Ectodermal cell (in vitro differentiated cells): ENCODE data around the gene GPD2.

Experiments used
- H3K27ac ChIP-seq: 2 replicates; pipeline ENCODE4 v1.7.0; 2013; ENCODE audit warnings: mild to moderate bottlenecking, low read depth, low read length; ENCODE audit not compliant: insufficient read depth, poor library complexity, severe bottlenecking
- H3K27me3 ChIP-seq: 2 replicates; pipeline ENCODE4 v1.7.0; 2013; ENCODE audit warnings: mild to moderate bottlenecking, low read length; ENCODE audit not compliant: insufficient read depth, control insufficient read depth, poor library complexity, severe bottlenecking
- H3K36me3 ChIP-seq: one replicate; pipeline ENCODE4 v1.7.0; 2013; ENCODE audit warnings: low read length; ENCODE audit not compliant: control insufficient read depth, insufficient read depth
- H3K4me1 ChIP-seq: one replicate; pipeline ENCODE4 v1.7.0; 2013; ENCODE audit warnings: low read length; ENCODE audit not compliant: control insufficient read depth, insufficient read depth
- H3K4me3 ChIP-seq: 2 replicates; pipeline ENCODE4 v1.7.0; 2013; ENCODE audit warnings: low read depth, low read length, control low read depth; ENCODE audit not compliant: insufficient read depth
- H3K9me3 ChIP-seq: 2 replicates; pipeline ENCODE4 v1.7.0; 2013; ENCODE audit warnings: mild to moderate bottlenecking, low read length, moderate library complexity; ENCODE audit not compliant: control insufficient read depth
- WGBS, 2 experiments: methylation state at CpG; one replicate each; pipeline ENCODE4 v1.1.7; 2013; ENCODE audit warnings: missing lambda C conversion rate in 2 of 2; 5-methylcytosine and 5-hydroxymethylcytosine counted together

Gene GPD2

DNA sequence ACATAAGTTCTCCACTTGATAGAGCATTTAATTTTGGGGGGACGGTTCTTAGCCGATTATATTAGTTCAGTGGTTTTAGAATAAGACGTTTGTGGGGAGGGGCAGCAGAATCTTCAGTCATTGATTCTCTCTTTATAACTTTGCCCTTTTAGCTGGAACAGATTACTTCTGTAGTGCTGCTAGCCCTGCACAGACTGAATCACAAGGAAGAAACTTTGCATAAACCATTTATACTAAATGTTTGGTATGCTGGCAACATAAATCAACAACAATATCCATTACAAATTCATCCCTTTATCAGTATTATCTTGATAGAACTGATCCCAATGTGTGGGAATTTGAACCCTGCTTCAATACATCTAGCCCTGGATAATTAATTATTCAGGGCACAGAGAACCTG, 112.2 kb downstream of the GPD2 start:
- H3K27ac ChIP-seq: no peak overlapping the region
- no peaks in the 10 kb centered on the region for H3K4me1 ChIP-seq
- 77 to 81% methylated on average over 3 of the region's 3 CpGs for WGBS, 2 experiments
- no peak overlapping the region for H3K4me3 ChIP-seq
- no peaks in the 10 kb centered on the region for H3K9me3 ChIP-seq
- no peaks in the 10 kb centered on the region for H3K27me3 ChIP-seq
- H3K36me3 ChIP-seq: no peaks in the 10 kb centered on the region

GRCh38 chr2:156553714-156554442, 117.7 kb downstream of the GPD2 start:
- no peak overlapping the region for H3K27ac ChIP-seq
- no peaks in the 10 kb centered on the region for H3K36me3 ChIP-seq
- no peak overlapping the region for H3K4me3 ChIP-seq
- H3K27me3 ChIP-seq: no peaks in the 10 kb centered on the region
- H3K9me3 ChIP-seq: no peaks in the 10 kb centered on the region
- H3K4me1 ChIP-seq: no peaks in the 10 kb centered on the region

DNA sequence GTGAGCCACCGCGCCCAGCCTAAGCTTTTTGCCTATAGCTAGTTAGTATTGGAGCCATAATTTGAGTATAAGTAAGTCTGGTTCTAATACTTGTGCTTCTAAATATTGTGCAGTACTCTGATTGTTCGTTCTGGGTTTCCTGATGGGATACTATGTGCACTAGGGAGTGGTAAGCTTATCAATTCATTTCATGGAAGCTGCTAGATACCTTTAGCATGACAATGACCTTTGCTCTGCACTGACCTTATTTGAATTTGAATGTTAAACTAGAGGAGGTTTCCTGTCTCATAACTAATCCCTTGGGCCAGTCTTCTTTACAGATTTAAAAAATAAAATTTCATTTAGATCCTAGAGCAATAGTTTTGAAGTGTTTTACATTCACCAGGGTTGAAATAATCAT, 125.1 kb downstream of the GPD2 start:
- Histone ChIP-seq H3K4me1 (no peaks in the 10 kb centered on the region), H3K9me3 (no peaks in the 10 kb centered on the region), H3K27me3 (no peaks in the 10 kb centered on the region), H3K4me3 (no peak overlapping the region), H3K36me3 (no peaks in the 10 kb centered on the region), H3K27ac (no peak overlapping the region)
- WGBS, 2 experiments: 90 to 94% methylated on average over 3 of the region's 3 CpGs

DNA sequence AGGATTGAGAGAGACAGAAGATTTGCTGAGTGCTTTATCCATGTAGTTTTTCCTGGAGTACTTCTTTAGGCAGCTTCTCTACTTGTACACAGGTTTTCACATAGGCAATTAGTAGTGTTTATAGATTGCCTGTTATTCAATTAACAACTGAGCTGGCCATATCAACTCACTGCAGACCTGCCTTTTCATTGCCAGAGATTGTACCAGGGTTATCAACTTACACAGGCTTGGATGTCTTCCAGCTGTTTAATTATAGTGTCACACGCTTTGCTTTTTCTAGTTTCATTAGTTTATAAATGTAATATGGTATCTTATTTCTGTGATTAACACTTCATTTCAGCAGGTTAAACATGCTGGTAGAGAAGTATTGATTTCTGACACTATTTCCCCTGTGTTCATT, 125.9 kb downstream of the GPD2 start:
- Histone ChIP-seq H3K27me3 (no peaks in the 10 kb centered on the region), H3K36me3 (no peaks in the 10 kb centered on the region), H3K4me3 (no peak overlapping the region), H3K4me1 (no peaks in the 10 kb centered on the region), H3K9me3 (no peaks in the 10 kb centered on the region), H3K27ac (no peak overlapping the region)
- WGBS, 2 experiments: 100% methylated on average over 1 of the region's 1 CpG; no CpG with 5 or more reads in 1 of the 2 experiments

- no peaks in the 10 kb centered on the region for H3K27me3 ChIP-seq
- 93 to 99% methylated on average over 3 to 4 of the region's 4 CpGs for WGBS, 2 experiments
These were observed 128.0 kb downstream of the GPD2 start for GRCh38 chr2:156563994-156564753.

DNA sequence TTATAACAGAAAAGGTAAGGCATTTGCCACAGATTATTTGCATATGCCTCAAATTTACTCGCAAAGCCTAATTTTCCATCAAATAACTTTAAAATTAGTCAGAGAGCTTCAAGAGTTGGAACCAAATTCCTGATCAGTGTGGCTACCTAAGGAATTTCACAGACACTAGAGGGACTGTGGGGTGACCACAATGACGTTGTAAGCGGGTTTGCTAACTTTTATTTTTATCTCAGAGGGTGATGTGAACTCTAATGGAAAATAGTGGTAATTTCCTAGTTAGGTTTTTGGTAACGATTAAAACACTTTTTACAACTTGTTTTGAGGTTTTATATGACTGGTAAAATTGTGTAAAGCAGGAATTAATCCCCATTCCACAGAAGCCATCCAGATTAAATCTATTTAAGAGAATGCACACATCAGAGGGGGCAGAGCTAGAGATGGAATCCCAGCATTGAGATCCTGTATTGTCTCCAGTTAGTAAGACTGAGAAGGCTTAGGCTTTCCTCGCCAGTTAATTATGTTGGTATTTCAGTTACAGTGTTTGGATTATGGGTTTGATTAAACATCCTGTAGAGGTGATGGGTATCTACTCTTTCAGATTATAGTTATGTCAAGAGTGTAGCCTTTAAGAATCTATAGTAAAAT, 129.0 kb downstream of the GPD2 start:
- Histone ChIP-seq H3K27me3 (no peaks in the 10 kb centered on the region), H3K4me1 (no peaks in the 10 kb centered on the region), H3K9me3 (no peaks in the 10 kb centered on the region), H3K4me3 (no peak overlapping the region), H3K27ac (no peak overlapping the region), H3K36me3 (no peaks in the 10 kb centered on the region)
- WGBS, 2 experiments: 85 to 87% methylated on average over 5 of the region's 5 CpGs

More at GRCh38 chr2:156563994-156564753, 128.0 kb downstream of the GPD2 start:
- no peaks in the 10 kb centered on the region for H3K36me3 ChIP-seq
- H3K4me3 ChIP-seq: no peak overlapping the region
- H3K27ac ChIP-seq: no peak overlapping the region
- H3K9me3 ChIP-seq: no peaks in the 10 kb centered on the region
- H3K4me1 ChIP-seq: no peaks in the 10 kb centered on the region

GRCh38 chr2:156573710-156574109, 137.5 kb downstream of the GPD2 start:
- H3K9me3 ChIP-seq: no peaks in the 10 kb centered on the region
- WGBS, 2 experiments: 97 to 100% methylated on average over 1 to 2 of the region's 2 CpGs
- no peaks in the 10 kb centered on the region for H3K36me3 ChIP-seq
- H3K4me1 ChIP-seq: no peaks in the 10 kb centered on the region
- H3K4me3 ChIP-seq: no peak overlapping the region
- H3K27me3 ChIP-seq: no peaks in the 10 kb centered on the region
- no peak overlapping the region for H3K27ac ChIP-seq

GRCh38 chr2:156574112-156574511, 137.9 kb downstream of the GPD2 start:
- Histone ChIP-seq H3K36me3 (no peaks in the 10 kb centered on the region), H3K27me3 (no peaks in the 10 kb centered on the region), H3K4me3 (no peak overlapping the region), H3K27ac (no peak overlapping the region), H3K9me3 (no peaks in the 10 kb centered on the region), H3K4me1 (no peaks in the 10 kb centered on the region)

GRCh38 chr2:156576005-156576404, 139.8 kb downstream of the GPD2 start:
- Histone ChIP-seq H3K4me3 (no peak overlapping the region), H3K36me3 (no peaks in the 10 kb centered on the region), H3K4me1 (no peaks in the 10 kb centered on the region), H3K9me3 (no peaks in the 10 kb centered on the region), H3K27me3 (no peaks in the 10 kb centered on the region), H3K27ac (no peak overlapping the region)
- 62 to 67% methylated on average over 3 of the region's 3 CpGs for WGBS, 2 experiments

DNA sequence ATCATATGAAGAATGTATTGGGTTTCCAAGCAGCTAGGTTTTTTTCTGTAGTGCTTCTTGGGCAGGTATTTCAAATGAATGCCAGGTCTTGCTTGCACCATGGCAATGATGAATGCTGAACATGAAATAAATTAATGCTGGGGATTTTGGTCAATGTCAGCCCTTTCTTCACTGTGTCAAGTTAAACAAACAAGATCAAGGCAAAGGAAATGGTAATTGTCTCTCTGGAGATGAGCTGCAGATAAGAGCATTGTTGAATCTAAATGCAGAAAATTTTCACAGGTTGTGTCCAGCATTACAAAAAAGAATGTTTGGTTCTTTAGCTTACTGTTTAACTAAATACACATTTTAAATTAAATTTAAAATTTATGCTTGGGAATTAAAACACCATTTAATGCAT, 144.3 kb downstream of the GPD2 start:
- Histone ChIP-seq H3K9me3 (no peaks in the 10 kb centered on the region), H3K36me3 (no peaks in the 10 kb centered on the region), H3K27me3 (no peaks in the 10 kb centered on the region), H3K4me1 (no peaks in the 10 kb centered on the region), H3K4me3 (no peak overlapping the region), H3K27ac (no peak overlapping the region)
